Measurements from ENCODE around the gene HEBP2. TPM values are rescaled to one million over a fixed set of nuclear protein-coding genes. Genes with fewer than 3 reads are reported as not detected.
"Not testable (repeated sequence)": the region's sequence is repeated elsewhere in the genome, so short reads cannot be mapped to it uniquely, and the experiment has no call there.

HEBP2 gene, protein sequence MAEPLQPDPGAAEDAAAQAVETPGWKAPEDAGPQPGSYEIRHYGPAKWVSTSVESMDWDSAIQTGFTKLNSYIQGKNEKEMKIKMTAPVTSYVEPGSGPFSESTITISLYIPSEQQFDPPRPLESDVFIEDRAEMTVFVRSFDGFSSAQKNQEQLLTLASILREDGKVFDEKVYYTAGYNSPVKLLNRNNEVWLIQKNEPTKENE
- 16.2 and 17.4 TPM in 2 replicates for total RNA-seq

DNA sequence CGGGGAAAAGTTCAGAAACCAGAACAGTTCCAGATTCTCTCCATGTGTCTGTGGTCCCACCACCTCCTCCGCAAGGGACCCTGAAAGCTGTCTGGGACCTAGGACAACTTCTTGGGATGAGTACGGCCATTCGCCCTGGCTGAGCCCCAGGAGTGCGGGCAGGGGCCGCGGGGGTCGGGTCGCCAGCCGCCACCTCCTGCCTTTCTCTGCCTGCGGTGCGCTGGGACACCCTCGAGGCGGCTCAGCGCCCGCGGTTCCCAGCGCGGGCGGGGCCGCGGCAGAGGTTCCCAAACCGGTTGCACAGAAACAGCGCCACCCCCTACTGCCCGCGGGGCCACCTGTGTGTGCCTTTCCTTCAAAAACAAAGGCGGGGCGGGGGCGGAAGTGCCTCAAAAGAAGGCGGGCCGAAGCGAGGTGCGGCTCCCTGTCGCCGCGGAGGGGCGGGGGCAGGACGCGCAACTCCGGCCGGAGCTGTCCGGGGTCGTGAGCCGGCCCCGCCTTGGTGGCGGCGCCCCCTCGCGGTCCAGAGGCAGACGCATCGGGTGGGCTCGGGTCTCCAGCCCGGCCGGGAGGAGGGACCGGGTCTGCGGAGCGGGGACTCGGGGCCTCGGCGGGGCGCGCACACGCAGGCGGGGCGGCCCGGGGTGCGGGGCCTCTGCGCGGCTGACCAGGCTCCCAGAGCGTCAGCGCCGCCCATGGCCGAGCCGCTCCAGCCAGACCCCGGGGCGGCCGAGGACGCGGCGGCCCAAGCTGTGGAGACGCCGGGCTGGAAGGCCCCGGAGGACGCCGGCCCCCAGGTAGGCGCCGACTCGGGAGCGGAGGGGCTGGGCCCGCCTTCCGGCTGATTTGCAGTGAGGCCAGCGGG lies at the start of gene HEBP2:
Gene HEBP2 (plus strand): TSS at position 423 of the 865 bp plus-strand sequence. CDS start 273 bp downstream, at position 696.
- Mint-ChIP-seq H3K4me3 (peak within 1 kb of the TSS; percentile 82), H3K27ac (peak within 1 kb of the TSS; percentile 58), H3K9me3 (no peaks in the 10 kb centered on the region), H3K36me3 (ENCODE audit: low read depth) (peaks cover 19% of the 10 kb centered on the region), H3K27me3 (peaks cover 15% of the 10 kb centered on the region), H3K4me1 (peaks cover 12% of the 10 kb centered on the region)
- intact Hi-C loops (cut with micrococcal nuclease): loop anchor here (2.0 to 10.0 kb wide), 2 partner anchors 23 to 191 kb away; no protein-coding TSS in a partner anchor
- peak; percentile 97 for DNase-seq

- H3K4me1 Mint-ChIP-seq: no peaks in the 10 kb centered on the region
- H3K9me3 Mint-ChIP-seq: no peaks in the 10 kb centered on the region
- peaks cover 2% of the 10 kb centered on the region for H3K27me3 Mint-ChIP-seq
- no peak overlapping the region for H3K4me3 Mint-ChIP-seq
- no peak for DNase-seq
- no peak overlapping the region for H3K27ac Mint-ChIP-seq
- intact Hi-C loops (cut with micrococcal nuclease): no loop called here
- no peaks in the 10 kb centered on the region for H3K36me3 Mint-ChIP-seq (ENCODE audit: low read depth)
These were observed 46.1 kb upstream of the HEBP2 start for GRCh38 chr6:138357928-138358327.

DNA sequence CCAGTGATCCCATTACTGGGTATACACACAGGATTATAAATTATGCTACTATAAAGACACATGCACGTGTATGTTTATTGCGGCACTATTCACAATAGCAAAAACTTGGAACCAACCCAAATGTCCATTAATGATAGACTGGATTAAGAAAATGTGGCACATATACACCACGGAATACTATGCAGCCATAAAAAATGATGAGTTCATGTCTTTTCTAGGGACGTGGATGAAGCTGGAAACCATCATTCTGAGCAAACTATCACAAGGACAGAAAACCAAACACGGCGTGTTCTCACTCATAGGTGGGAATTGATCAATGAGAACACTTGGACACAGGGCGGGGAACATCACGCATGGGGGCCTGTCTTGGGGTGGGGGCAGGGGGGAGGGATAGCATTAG lies 35.3 kb upstream of the HEBP2 start:
- H3K36me3 Mint-ChIP-seq (ENCODE audit: low read depth); H3K4me1 Mint-ChIP-seq; H3K4me3 Mint-ChIP-seq; intact Hi-C loops (cut with micrococcal nuclease); H3K27ac Mint-ChIP-seq; DNase-seq: not testable (repeated sequence)
- H3K9me3 Mint-ChIP-seq: peaks cover 15% of the 10 kb centered on the region
- H3K27me3 Mint-ChIP-seq: peaks cover 20% of the 10 kb centered on the region

DNA sequence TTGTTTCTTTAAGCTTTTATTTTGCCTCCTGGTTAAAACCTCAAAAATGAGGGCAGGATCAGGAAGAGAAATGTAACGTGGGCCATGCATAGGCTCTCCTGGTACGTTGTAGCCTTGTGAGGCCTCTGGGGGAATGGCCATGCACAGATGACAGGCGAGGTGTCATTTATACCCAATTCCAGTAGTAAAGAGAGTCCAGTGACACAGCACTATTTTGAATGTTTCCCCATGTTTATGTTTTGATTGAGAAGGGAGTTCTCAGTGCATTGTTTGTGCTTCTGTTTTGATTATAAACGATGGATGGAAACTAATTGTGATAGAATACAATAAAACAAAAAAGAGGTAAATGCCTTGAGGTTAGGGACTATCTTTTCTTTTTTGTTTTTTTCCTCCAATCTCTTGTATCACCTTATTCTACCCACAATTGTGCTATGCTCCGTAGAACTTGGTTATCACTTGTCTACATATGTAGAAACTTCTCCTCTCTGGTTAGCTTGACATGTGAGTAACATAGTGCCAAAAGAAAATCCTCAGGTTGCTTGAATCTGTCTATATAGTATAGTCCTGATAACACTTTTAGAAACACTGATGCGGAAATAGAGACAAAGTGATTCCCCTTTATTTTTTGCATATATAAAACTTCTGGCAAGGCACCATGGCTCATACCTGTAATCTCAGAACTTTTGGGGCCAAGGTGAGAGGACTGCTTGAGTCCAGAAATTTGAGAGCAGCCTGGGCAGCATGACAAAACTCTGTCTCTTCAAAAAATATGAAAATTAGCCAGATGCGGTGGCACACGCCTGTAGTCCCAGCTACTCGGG lies 33.2 kb upstream of the HEBP2 start:
- no peak overlapping the region for H3K27ac Mint-ChIP-seq
- intact Hi-C loops (cut with micrococcal nuclease): no loop called here

DNA sequence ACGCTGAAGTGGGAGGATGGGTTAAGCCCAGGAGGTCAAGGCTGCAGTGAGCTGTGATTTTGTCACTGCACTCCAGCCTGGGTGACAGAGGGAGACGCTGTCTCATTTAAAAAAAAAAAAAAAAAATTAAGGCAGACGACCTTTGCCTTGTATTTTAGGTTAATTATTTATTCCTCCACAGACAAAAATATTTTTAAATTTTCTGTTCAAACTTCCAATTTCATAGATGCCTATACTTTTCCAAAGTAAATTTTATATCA lies 32.6 kb upstream of the HEBP2 start:
- Mint-ChIP-seq H3K27ac (no peak overlapping the region), H3K36me3 (ENCODE audit: low read depth) (no peaks in the 10 kb centered on the region), H3K27me3 (peaks cover 14% of the 10 kb centered on the region), H3K9me3 (peaks cover 11% of the 10 kb centered on the region), H3K4me3 (no peak overlapping the region), H3K4me1 (peaks cover 2% of the 10 kb centered on the region)
- intact Hi-C loops (cut with micrococcal nuclease): no loop called here
- DNase-seq: no peak

More for the DNA sequence above, 33.2 kb upstream of the HEBP2 start:
- Mint-ChIP-seq H3K36me3 (ENCODE audit: low read depth) (no peaks in the 10 kb centered on the region), H3K9me3 (peaks cover 11% of the 10 kb centered on the region), H3K4me3 (no peak overlapping the region), H3K4me1 (peaks cover 2% of the 10 kb centered on the region), H3K27me3 (peaks cover 14% of the 10 kb centered on the region)
- DNase-seq: no peak

GRCh38 chr6:138371720-138372119 lies 32.3 kb upstream of the HEBP2 start:
- Mint-ChIP-seq H3K27ac (no peak overlapping the region), H3K4me3 (no peak overlapping the region), H3K4me1 (peaks cover 2% of the 10 kb centered on the region), H3K27me3 (peaks cover 14% of the 10 kb centered on the region), H3K36me3 (ENCODE audit: low read depth) (no peaks in the 10 kb centered on the region), H3K9me3 (peaks cover 9% of the 10 kb centered on the region)
- intact Hi-C loops (cut with micrococcal nuclease): no loop called here
- no peak for DNase-seq

DNA sequence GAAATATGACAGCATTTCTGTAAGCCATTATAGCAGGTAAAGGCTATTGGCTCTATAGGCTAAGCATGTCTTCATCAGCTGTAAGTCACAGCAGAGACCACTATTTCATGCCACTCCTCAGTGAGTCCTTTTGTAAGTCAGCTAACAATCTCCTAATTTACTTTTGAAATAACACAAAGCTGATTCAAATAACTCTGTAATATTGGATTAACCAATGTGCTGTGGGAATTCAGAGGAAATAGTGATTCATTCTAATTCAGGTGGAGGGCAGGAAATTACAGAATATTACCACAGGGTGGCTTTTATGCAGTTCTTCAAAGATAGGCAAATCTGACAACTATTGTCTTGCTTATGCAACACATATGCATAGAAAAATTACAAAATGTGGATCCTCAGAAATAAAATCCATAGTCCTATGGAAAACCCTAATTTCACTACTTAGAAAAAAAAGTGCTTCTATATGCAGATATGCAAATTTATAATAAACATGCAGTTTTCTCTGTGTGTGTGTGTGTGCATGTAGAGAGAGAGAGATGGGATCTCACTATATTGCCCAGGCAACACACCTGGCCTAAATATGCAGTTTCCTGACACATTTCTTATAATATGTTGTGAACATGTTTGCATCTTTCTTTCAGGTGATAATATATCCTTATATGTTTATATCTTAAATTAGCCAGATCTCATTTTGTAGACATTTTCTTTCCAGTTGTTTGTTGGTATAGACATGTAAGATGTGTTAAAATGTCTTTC lies 31.1 kb upstream of the HEBP2 start:
- intact Hi-C loops (cut with micrococcal nuclease): no loop called here
- H3K4me1 Mint-ChIP-seq: peaks cover 2% of the 10 kb centered on the region

GRCh38 chr6:138374230-138374629 lies 29.8 kb upstream of the HEBP2 start:
- intact Hi-C loops (cut with micrococcal nuclease): no loop called here
- H3K27ac Mint-ChIP-seq: no peak overlapping the region
- H3K4me1 Mint-ChIP-seq: peaks cover 2% of the 10 kb centered on the region
- H3K4me3 Mint-ChIP-seq: no peak overlapping the region
- no peak for DNase-seq
- no peaks in the 10 kb centered on the region for H3K9me3 Mint-ChIP-seq
- peaks cover 15% of the 10 kb centered on the region for H3K27me3 Mint-ChIP-seq
- no peaks in the 10 kb centered on the region for H3K36me3 Mint-ChIP-seq (ENCODE audit: low read depth)

More for the DNA sequence above, 31.1 kb upstream of the HEBP2 start:
- H3K4me3 Mint-ChIP-seq: no peak overlapping the region
- no peaks in the 10 kb centered on the region for H3K36me3 Mint-ChIP-seq (ENCODE audit: low read depth)
- DNase-seq: no peak
- H3K9me3 Mint-ChIP-seq: no peaks in the 10 kb centered on the region
- H3K27ac Mint-ChIP-seq: no peak overlapping the region
- peaks cover 11% of the 10 kb centered on the region for H3K27me3 Mint-ChIP-seq

- intact Hi-C loops (cut with micrococcal nuclease): no loop called here
- H3K27ac Mint-ChIP-seq: no peak overlapping the region
- no peak overlapping the region for H3K4me3 Mint-ChIP-seq
- H3K4me1 Mint-ChIP-seq: peaks cover 2% of the 10 kb centered on the region
- no peaks in the 10 kb centered on the region for H3K36me3 Mint-ChIP-seq (ENCODE audit: low read depth)
- H3K9me3 Mint-ChIP-seq: no peaks in the 10 kb centered on the region
- H3K27me3 Mint-ChIP-seq: peaks cover 13% of the 10 kb centered on the region
- no peak for DNase-seq
These were observed 29.2 kb upstream of the HEBP2 start for GRCh38 chr6:138374815-138375214.

- H3K4me1 Mint-ChIP-seq: peaks cover 2% of the 10 kb centered on the region
- no peaks in the 10 kb centered on the region for H3K9me3 Mint-ChIP-seq
- intact Hi-C loops (cut with micrococcal nuclease): no loop called here
- H3K4me3 Mint-ChIP-seq: no peak overlapping the region
- no peak overlapping the region for H3K27ac Mint-ChIP-seq
- no peaks in the 10 kb centered on the region for H3K36me3 Mint-ChIP-seq (ENCODE audit: low read depth)
- H3K27me3 Mint-ChIP-seq: peaks cover 7% of the 10 kb centered on the region
- no peak for DNase-seq
These were observed 27.0 kb upstream of the HEBP2 start for GRCh38 chr6:138377042-138377441.

GRCh38 chr6:138377844-138378243 lies 26.2 kb upstream of the HEBP2 start, which contains the start of gene SMIM28:
Gene SMIM28 (plus strand): TSS chr6:138377905. CDS start chr6:138378073, 168 bp downstream.
- intact Hi-C loops (cut with micrococcal nuclease): no loop called here
- H3K27ac Mint-ChIP-seq: no peak within 1 kb of the TSS
- H3K4me3 Mint-ChIP-seq: no peak within 1 kb of the TSS
- DNase-seq: no peak
- no peaks in the 10 kb centered on the region for H3K9me3 Mint-ChIP-seq
- no peaks in the 10 kb centered on the region for H3K36me3 Mint-ChIP-seq (ENCODE audit: low read depth)
- H3K27me3 Mint-ChIP-seq: peaks cover 7% of the 10 kb centered on the region
- no peaks in the 10 kb centered on the region for H3K4me1 Mint-ChIP-seq

DNA sequence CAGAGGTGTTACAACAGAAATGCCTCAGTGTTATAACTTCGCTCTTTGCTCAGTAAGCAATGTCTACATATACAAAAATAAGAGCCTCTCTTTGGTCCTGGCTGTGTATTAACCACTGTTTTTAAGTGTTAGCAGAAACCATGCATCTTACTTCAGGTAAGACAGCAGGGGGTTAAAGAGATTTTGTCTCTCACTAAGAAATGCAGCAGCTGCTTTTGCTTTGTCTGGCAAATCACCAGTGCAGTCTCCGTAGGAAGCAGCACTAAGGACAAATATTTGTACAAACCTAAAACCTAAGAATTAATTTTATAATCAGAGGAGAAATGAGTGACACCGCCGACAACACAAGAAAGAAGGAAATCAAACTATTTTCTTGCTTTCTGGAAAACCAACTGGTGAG lies 25.6 kb upstream of the HEBP2 start:
- no peaks in the 10 kb centered on the region for H3K9me3 Mint-ChIP-seq
- H3K27me3 Mint-ChIP-seq: peaks cover 7% of the 10 kb centered on the region
- H3K4me3 Mint-ChIP-seq: no peak overlapping the region
- no peaks in the 10 kb centered on the region for H3K36me3 Mint-ChIP-seq (ENCODE audit: low read depth)
- intact Hi-C loops (cut with micrococcal nuclease): no loop called here
- H3K4me1 Mint-ChIP-seq: no peaks in the 10 kb centered on the region
- no peak overlapping the region for H3K27ac Mint-ChIP-seq
- DNase-seq: no peak

DNA sequence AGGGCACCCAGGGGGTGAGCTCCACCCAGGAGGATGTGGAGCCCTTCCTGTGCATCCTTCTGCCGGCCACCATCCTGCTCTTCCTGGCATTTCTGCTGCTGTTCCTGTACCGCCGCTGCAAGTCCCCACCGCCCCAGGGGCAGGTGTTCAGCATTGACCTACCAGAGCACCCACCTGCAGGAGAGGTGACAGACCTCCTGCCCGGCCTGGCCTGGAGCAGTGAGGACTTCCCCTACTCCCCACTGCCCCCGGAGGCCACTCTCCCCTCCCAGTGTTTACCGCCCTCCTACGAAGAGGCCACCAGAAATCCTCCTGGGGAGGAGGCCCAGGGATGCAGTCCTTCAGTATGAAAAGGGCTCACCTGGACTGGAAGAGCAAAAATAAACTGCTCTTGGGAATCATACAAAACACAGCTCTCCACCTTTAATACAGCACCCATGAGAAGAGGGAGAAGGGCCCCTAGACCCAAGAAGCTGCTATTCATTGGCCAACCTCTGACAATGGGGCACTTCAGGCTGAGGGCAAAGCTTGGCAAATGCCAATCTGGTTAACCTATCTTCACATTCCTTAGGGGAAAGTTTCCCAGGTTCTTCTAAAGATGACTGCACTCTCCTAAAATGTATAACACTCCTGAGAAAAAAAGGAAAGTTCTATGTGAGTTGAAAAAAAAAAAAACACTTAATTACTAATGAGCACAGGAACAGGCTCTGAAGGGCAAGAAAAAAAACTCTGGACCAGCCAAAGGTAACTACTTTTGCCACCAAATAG lies 21.3 kb upstream of the HEBP2 start:
- Mint-ChIP-seq H3K36me3 (ENCODE audit: low read depth) (no peaks in the 10 kb centered on the region), H3K27me3 (peaks cover 5% of the 10 kb centered on the region)
- intact Hi-C loops (cut with micrococcal nuclease): no loop called here

More for the DNA sequence above, 21.3 kb upstream of the HEBP2 start:
- no peak overlapping the region for H3K27ac Mint-ChIP-seq
- DNase-seq: no peak
- H3K9me3 Mint-ChIP-seq: no peaks in the 10 kb centered on the region
- H3K4me3 Mint-ChIP-seq: no peak overlapping the region
- H3K4me1 Mint-ChIP-seq: no peaks in the 10 kb centered on the region

Data from activated CD4-positive, alpha-beta T cell treated with anti-CD3 and anti-CD28 coated beads, Interleukin-2, amount 10 ng/mL, durations not matched to agents 24 days and 14 days (primary cell).